Stimulated activated CD8-positive, alpha-beta memory T cell treated with anti-CD3 and anti-CD28 coated beads, Interleukin-2, amount 100 ng/mL, for 1 hour (primary cell): ENCODE results near the gene NPY2R.

ENCODE experiments used
- DNase-seq, 2 donors: peaks; one replicate each; pipeline ENCODE4 v3.0.0-alpha.2; 2020; ENCODE audit warnings: low read depth in 2 of 2

NPY2R gene

DNA sequence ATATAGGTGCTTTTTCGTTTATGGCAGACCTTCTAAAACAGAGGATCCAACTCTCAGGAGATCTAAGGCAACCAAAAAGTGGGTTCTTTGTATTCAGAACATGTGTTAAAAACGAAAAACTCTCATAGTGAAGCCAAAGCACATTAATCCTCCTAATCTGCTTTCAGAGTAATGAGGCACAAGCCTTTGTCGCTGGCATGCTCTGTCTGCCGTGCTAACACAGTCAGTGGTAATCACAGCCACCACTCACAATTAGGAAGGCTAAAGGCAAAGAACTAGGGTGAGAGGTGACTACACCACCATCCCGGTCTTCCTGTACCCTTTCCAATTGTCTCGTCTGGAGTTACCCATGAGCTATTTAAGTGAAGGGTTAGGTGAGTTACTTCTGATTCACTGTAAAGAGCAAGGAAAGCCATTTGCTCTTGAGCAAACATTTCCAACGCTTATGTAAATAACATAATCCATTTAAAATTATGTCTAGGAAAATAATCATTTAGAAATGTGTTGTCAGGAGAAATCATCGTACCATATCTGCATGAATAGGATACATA is 40.7 kb downstream of the NPY2R start:
- DNase-seq = no peak

DNA sequence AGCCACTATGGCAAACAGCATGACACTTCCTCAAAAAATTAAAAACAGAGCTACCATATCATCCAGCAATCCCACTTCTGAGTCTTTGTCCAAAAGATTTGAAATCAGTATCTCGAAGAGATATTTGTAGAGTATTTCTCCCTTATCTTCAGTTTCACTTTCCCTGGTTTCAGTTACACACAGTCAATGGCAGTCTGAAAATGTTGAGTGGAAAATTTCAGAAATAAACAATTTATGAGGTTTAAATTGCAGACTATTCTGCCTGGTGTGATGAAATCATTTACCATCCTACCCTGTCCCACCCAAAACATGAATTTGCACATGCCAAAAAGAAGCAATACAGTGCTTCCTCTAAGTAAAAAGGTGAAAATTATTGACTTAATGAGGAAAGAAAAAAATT is 43.9 kb downstream of the NPY2R start:
- DNase-seq = no peak

- DNase-seq = no peak
These were observed 55.0 kb downstream of the NPY2R start for GRCh38 chr4:155263480-155263879.

- DNase-seq = no peak
These were observed 56.7 kb downstream of the NPY2R start for GRCh38 chr4:155265113-155265512.
